ENCODE data around the gene RBBP5.

DNA sequence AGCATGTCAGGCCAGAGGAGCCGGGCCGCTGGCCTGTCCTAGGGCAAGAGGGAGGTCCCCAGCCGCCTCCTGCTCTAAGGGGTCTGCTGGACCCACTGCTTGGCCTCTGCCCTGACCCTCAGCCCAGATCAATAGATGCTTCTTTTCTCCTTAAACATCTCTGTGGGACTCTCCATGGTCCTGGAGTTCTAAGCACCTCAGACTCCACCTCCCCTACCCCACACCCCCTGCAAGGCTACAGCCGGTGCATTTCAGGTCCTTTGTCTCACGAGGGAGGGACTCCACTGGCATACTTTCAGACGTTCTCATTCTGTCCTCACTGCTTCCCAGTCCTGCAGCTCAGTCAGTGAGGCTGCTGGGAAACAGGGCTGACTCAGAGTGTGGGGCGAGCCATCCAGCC, 67.8 kb downstream of the RBBP5 start:
- TF ChIP-seq, protein P1, sequence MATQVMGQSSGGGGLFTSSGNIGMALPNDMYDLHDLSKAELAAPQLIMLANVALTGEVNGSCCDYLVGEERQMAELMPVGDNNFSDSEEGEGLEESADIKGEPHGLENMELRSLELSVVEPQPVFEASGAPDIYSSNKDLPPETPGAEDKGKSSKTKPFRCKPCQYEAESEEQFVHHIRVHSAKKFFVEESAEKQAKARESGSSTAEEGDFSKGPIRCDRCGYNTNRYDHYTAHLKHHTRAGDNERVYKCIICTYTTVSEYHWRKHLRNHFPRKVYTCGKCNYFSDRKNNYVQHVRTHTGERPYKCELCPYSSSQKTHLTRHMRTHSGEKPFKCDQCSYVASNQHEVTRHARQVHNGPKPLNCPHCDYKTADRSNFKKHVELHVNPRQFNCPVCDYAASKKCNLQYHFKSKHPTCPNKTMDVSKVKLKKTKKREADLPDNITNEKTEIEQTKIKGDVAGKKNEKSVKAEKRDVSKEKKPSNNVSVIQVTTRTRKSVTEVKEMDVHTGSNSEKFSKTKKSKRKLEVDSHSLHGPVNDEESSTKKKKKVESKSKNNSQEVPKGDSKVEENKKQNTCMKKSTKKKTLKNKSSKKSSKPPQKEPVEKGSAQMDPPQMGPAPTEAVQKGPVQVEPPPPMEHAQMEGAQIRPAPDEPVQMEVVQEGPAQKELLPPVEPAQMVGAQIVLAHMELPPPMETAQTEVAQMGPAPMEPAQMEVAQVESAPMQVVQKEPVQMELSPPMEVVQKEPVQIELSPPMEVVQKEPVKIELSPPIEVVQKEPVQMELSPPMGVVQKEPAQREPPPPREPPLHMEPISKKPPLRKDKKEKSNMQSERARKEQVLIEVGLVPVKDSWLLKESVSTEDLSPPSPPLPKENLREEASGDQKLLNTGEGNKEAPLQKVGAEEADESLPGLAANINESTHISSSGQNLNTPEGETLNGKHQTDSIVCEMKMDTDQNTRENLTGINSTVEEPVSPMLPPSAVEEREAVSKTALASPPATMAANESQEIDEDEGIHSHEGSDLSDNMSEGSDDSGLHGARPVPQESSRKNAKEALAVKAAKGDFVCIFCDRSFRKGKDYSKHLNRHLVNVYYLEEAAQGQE (IDR thresholded peaks at IDR 0.05; ENCODE audit: low read depth): no peak
- TF ChIP-seq EP300 (IDR thresholded peaks at IDR 0.05; ENCODE audit: borderline replicate concordance) (no peak), NFIC (IDR thresholded peaks at IDR 0.05) (no peak), CREB1 (IDR thresholded peaks at IDR 0.05; ENCODE audit: low read depth) (no peak), TAF1 (IDR thresholded peaks at IDR 0.05; ENCODE audit: low read depth) (no peak), TEAD4 (IDR thresholded peaks at IDR 0.05) (no peak), YY1 (IDR thresholded peaks at IDR 0.05; ENCODE audit: low read depth) (no peak)
